HEK293 (cell line): ENCODE data around the gene TOMM34.

ENCODE experiments used
- CTCF ChIA-PET: fragments of 350-600 bp; formaldehyde crosslinking; extraction: SDS; loops from one replicate; lab custom pipeline; 2021; ENCODE audit warnings: antibody characterized with exemption; lab: Yijun Ruan, JAX
- POLR2A ChIA-PET: fragments of 300-600 bp; formaldehyde crosslinking; extraction: SDS; loops from one replicate; lab custom pipeline; 2020; ENCODE audit warnings: antibody characterized with exemption, inconsistent platforms; lab: Yijun Ruan, JAX
- H3K27ac ChIP-seq: fragments of 200-500 bp; sonication (Bioruptor generic); 2 replicates; pipeline ENCODE4 v1.5.1; 2014; ENCODE audit warnings: low read depth, low read length, control low read depth, inconsistent platforms; ENCODE audit errors: extremely low read depth
- H3K36me3 ChIP-seq, 2 experiments: fragments of 200-500 bp in 1 of 2; sonication (Bioruptor generic) in 1 of 2; 1 replicate in 1 of 2; 2 replicates in 1 of 2; pipeline ENCODE4 v1.5.1; 2014 to 2017; ENCODE audit warnings: inconsistent platforms in 2 of 2, low read length in 2 of 2; ENCODE audit not compliant: control insufficient read depth in 2 of 2, insufficient read depth in 1 of 2
- H3K4me1 ChIP-seq: fragments of 200-500 bp; sonication (Bioruptor generic); 2 replicates; pipeline ENCODE4 v1.5.1; 2014; ENCODE audit warnings: mild to moderate bottlenecking, low read length, inconsistent platforms; ENCODE audit not compliant: control insufficient read depth, insufficient read depth
- H3K4me3 ChIP-seq: 2 replicates; pipeline ENCODE4 v1.5.1; 2011; ENCODE audit warnings: low read depth, mild to moderate bottlenecking, control low read depth, low read length, moderate library complexity
- H3K9me3 ChIP-seq: fragments of 200-500 bp; sonication (Bioruptor generic); 2 replicates; pipeline ENCODE4 v1.5.1; 2014; ENCODE audit warnings: low read depth, low read length, inconsistent platforms; ENCODE audit not compliant: control insufficient read depth, insufficient read depth
- BCL11B ChIP-seq: fragments of 450-650 bp; formaldehyde crosslinking; IDR thresholded peaks from 2 replicates; pipeline ENCODE4 v1.5.1; 2016; ENCODE audit warnings: low read depth, missing biosample characterization, missing genetic modification characterization
- GLIS1 ChIP-seq: fragments of 450-650 bp; formaldehyde crosslinking; IDR thresholded peaks from 2 replicates; pipeline ENCODE4 v1.5.1; 2016; ENCODE audit warnings: missing biosample characterization, missing genetic modification characterization
- KLF10 ChIP-seq: fragments of 450-650 bp; IDR thresholded peaks from 2 replicates; pipeline ENCODE4 v1.5.1; 2018; ENCODE audit warnings: missing biosample characterization, mild to moderate bottlenecking, missing genetic modification characterization
- KLF7 ChIP-seq: fragments of 450-650 bp; formaldehyde crosslinking; IDR thresholded peaks from 2 replicates; pipeline ENCODE4 v1.5.1; 2016; ENCODE audit warnings: missing biosample characterization, missing genetic modification characterization, borderline replicate concordance
- KLF8 ChIP-seq: fragments of 450-650 bp; formaldehyde crosslinking; IDR thresholded peaks from 2 replicates; pipeline ENCODE4 v1.5.1; 2016; ENCODE audit warnings: missing biosample characterization, missing genetic modification characterization
- OVOL3 ChIP-seq: fragments of 450-650 bp; formaldehyde crosslinking; IDR thresholded peaks from 2 replicates; pipeline ENCODE4 v1.5.1; 2016; ENCODE audit warnings: missing biosample characterization, missing genetic modification characterization
- SCRT1 ChIP-seq: fragments of 450-650 bp; formaldehyde crosslinking; IDR thresholded peaks from 2 replicates; pipeline ENCODE4 v1.5.1; 2016; ENCODE audit warnings: missing biosample characterization, missing genetic modification characterization, borderline replicate concordance
- WT1 ChIP-seq: fragments of 450-650 bp; formaldehyde crosslinking; IDR thresholded peaks from 2 replicates; pipeline ENCODE4 v1.5.1; 2016; ENCODE audit warnings: missing biosample characterization, missing genetic modification characterization
- ZBTB17 ChIP-seq: fragments of 450-650 bp; formaldehyde crosslinking; IDR thresholded peaks from 2 replicates; pipeline ENCODE4 v1.5.1; 2016; ENCODE audit warnings: missing biosample characterization, missing genetic modification characterization
- ZFP37 ChIP-seq: fragments of 450-650 bp; formaldehyde crosslinking; IDR thresholded peaks from 2 replicates; pipeline ENCODE4 v1.5.1; 2016; ENCODE audit warnings: missing biosample characterization, missing genetic modification characterization
- ZFP41 ChIP-seq: fragments of 450-650 bp; formaldehyde crosslinking; IDR thresholded peaks from 2 replicates; pipeline ENCODE4 v1.5.1; 2016; ENCODE audit warnings: missing biosample characterization, missing genetic modification characterization, borderline replicate concordance
- ZIC2 ChIP-seq: fragments of 450-650 bp; formaldehyde crosslinking; IDR thresholded peaks from 2 replicates; pipeline ENCODE4 v1.5.1; 2016; ENCODE audit warnings: missing biosample characterization, missing genetic modification characterization
- ZNF121 ChIP-seq: fragments of 450-650 bp; formaldehyde crosslinking; IDR thresholded peaks from 2 replicates; pipeline ENCODE4 v1.5.1; 2016; ENCODE audit warnings: missing biosample characterization, missing genetic modification characterization
- ZNF24 ChIP-seq: fragments of 450-650 bp; formaldehyde crosslinking; IDR thresholded peaks from 2 replicates; pipeline ENCODE4 v1.5.1; 2016; ENCODE audit warnings: missing biosample characterization, missing genetic modification characterization
- ZNF274 ChIP-seq, 2 experiments: fragments of 200-500 bp in 1 of 2; fragments of 450-650 bp in 1 of 2; sonication (Bioruptor generic) in 1 of 2; formaldehyde crosslinking in 1 of 2; IDR thresholded peaks; 2 replicates each; pipeline versions ENCODE4 v1.5.1 to v1.6.1; 2014 to 2016; ENCODE audit warnings: borderline replicate concordance in 1 of 2, inconsistent platforms in 1 of 2, low read length in 1 of 2, missing biosample characterization in 1 of 2, missing genetic modification characterization in 1 of 2
- ZNF302 ChIP-seq: fragments of 450-650 bp; formaldehyde crosslinking; IDR thresholded peaks from 2 replicates; pipeline ENCODE4 v1.5.1; 2016; ENCODE audit warnings: missing biosample characterization, missing genetic modification characterization, low read depth
- ZNF324 ChIP-seq: fragments of 450-650 bp; formaldehyde crosslinking; IDR thresholded peaks from 2 replicates; pipeline ENCODE4 v1.5.1; 2016; ENCODE audit warnings: missing biosample characterization, missing genetic modification characterization
- ZNF391 ChIP-seq: fragments of 450-650 bp; formaldehyde crosslinking; IDR thresholded peaks from 2 replicates; pipeline ENCODE4 v1.5.1; 2016; ENCODE audit warnings: low read depth, missing biosample characterization, missing genetic modification characterization, borderline replicate concordance
- ZNF394 ChIP-seq: fragments of 450-650 bp; formaldehyde crosslinking; IDR thresholded peaks from 2 replicates; pipeline ENCODE4 v1.5.1; 2016; ENCODE audit warnings: missing biosample characterization, missing genetic modification characterization, mild to moderate bottlenecking, moderate library complexity, borderline replicate concordance
- ZNF555 ChIP-seq: fragments of 450-650 bp; formaldehyde crosslinking; conservative IDR thresholded peaks from 2 replicates; pipeline ENCODE4 v1.5.1; 2017; ENCODE audit warnings: missing biosample characterization, mild to moderate bottlenecking, missing genetic modification characterization, inconsistent platforms
- ZNF600 ChIP-seq: fragments of 450-650 bp; formaldehyde crosslinking; IDR thresholded peaks from 2 replicates; pipeline ENCODE4 v1.5.1; 2016; ENCODE audit warnings: missing biosample characterization, missing genetic modification characterization
- ZNF629 ChIP-seq: fragments of 450-650 bp; formaldehyde crosslinking; IDR thresholded peaks from 2 replicates; pipeline ENCODE4 v1.5.1; 2017; ENCODE audit warnings: missing biosample characterization, missing genetic modification characterization
- ZNF76 ChIP-seq: fragments of 450-650 bp; formaldehyde crosslinking; IDR thresholded peaks from 2 replicates; pipeline ENCODE4; 2016; ENCODE audit warnings: low read depth, missing biosample characterization, missing genetic modification characterization, borderline replicate concordance
- ZSCAN23 ChIP-seq: fragments of 450-650 bp; formaldehyde crosslinking; IDR thresholded peaks from 2 replicates; pipeline ENCODE4 v1.5.1; 2016; ENCODE audit warnings: missing biosample characterization, missing genetic modification characterization
- TF ChIP-seq, protein P1 (sequence below): fragments of 450-650 bp; formaldehyde crosslinking; IDR thresholded peaks from 2 replicates; pipeline ENCODE4 v1.5.1; 2016; ENCODE audit warnings: missing biosample characterization, missing genetic modification characterization
- TF ChIP-seq, protein P2 (sequence below): fragments of 450-650 bp; formaldehyde crosslinking; conservative IDR thresholded peaks from 2 replicates; pipeline ENCODE4 v1.5.1; 2016; ENCODE audit warnings: low read depth, missing biosample characterization, missing genetic modification characterization

The TOMM34 gene

DNA sequence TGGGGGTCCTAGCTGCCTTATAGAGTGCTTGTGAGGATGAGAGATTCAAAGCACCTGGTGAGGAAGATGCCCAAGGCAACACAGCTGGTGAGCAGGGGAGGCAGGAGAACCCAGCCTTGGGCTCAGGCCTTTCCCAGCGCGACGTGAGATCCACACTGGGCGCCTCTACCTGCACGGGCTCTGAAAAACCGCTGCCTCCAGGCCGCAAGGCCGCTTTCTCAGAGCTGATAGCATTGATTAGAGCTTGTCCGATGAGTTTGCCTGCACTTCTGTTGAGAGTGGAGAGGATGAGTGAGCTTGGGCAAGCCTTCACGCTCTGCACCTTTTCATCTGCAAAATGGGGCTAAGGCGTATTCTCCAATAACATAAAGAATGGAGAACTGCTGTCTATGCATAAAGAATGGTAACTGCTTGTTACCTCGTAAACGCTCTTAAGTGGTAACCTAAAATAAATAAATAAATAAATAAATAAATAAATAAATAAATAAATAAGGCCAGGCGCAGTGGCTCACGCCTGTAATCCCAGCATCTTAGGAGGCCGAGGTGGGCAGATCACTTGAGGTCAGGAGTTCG lies 49.4 kb downstream of the TOMM34 start (continued):
- TF ChIP-seq ZFP37 (tag by site-specific recombination) (no peak), ZNF302 (tag by site-specific recombination) (no peak), ZNF394 (tag by site-specific recombination) (peak; percentile 83)

DNA sequence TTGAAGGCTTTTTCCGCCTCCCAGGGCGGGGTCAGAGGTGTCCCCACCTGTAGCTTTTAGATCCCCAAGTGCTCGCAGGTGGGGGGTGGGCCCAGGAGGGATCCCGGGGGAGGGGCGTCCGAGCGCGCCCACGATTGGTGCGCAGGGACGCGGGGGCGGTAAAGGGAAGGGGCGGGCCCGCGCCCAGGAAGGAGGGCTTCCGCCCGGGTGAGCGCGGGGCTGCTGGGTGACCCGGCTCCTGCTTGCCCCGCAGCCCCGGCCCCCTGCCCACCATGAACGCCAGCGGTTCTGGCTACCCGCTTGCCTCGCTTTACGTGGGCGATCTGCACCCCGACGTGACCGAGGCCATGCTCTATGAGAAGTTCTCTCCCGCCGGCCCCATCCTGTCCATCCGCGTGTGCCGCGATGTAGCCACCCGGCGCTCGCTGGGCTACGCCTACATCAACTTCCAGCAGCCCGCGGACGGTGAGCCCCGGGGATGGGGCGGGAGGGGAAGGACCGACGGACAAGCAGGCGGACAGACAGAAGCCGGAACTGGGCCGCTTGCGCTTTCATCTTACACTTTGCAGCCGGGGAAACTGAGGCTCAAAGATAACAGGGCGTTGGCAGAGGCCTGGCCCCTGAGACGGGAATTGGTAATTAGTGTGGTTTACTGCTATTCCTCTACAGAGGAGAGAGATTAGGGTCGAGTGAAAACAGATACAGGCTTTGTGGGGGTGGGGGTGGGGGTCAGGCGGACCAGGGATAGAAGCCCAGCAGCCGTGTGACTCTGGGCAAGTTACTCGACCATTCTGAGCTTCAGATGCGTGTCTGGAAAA lies 50.1 kb downstream of the TOMM34 start, which contains the start of gene PABPC1L:
PABPC1L (plus strand) TSS at position 189 of the 818 bp plus-strand sequence; CDS start at position 273, 84 bp downstream.
- Histone ChIP-seq H3K27ac (no peak within 1 kb of the TSS; the same call in 1 of the 2 replicates), H3K4me3 (peak within 1 kb of the TSS; percentile 84), H3K36me3 (peaks cover 8 to 69% of the 10 kb centered on the region in 2 experiments), H3K9me3 (no peaks in the 10 kb centered on the region), H3K4me1 (no peaks in the 10 kb centered on the region)
- CTCF ChIA-PET: interaction anchor here (0.7 to 1.1 kb wide), 3 partner anchors 69 to 201 kb away, joined by 3 to 7 read pairs (median 3); no protein-coding TSS in a partner anchor
- POLR2A ChIA-PET: interaction anchor here (0.6 to 1.9 kb wide), 8 partner anchors 17 to 482 kb away, joined by 3 to 9 read pairs (median 3); partner anchors contain the start of gene YWHAB
- TF ChIP-seq ZNF121 (no peak), ZNF391 (tag by site-specific recombination) (peak; percentile 54; the same call in 1 of the 2 replicates), ZNF76 (tag by site-specific recombination) (peak; percentile 69; the same call in 1 of the 2 replicates), ZSCAN23 (tag by site-specific recombination) (0 out of 2 replicates have a peak, but pooled peaks have one; percentile 49), KLF7 (tag by site-specific recombination) (peak; percentile 26; the same call in 1 of the 2 replicates), ZNF274 (IDR thresholded peaks at IDR 0.05; ENCODE audit: low read length) (no peak), ZNF274 (tag by site-specific recombination; IDR thresholded peaks at IDR 0.05; ENCODE audit: borderline replicate concordance) (no peak), ZNF555 (tag by site-specific recombination) (no peak), ZBTB17 (tag by site-specific recombination) (peak; percentile 18; the same call in 1 of the 2 replicates), GLIS1 (tag by site-specific recombination) (peak; percentile 94), BCL11B (tag by site-specific recombination) (no peak), ZIC2 (tag by site-specific recombination) (peak; percentile 54), KLF10 (tag by site-specific recombination) (peak; percentile 80), SCRT1 (tag by site-specific recombination) (peak; percentile 96), KLF8 (tag by site-specific recombination) (peak; percentile 86; the same call in 1 of the 2 replicates), ZNF24 (0 out of 2 replicates have a peak, but pooled peaks have one; percentile 31), WT1 (peak; percentile 46), ZFP41 (tag by site-specific recombination) (no peak), ZNF324 (tag by site-specific recombination) (no peak), ZNF629 (tag by site-specific recombination) (peak; percentile 57), OVOL3 (tag by site-specific recombination) (no peak), ZNF600 (peak; percentile 60)
- TF ChIP-seq, protein P1, sequence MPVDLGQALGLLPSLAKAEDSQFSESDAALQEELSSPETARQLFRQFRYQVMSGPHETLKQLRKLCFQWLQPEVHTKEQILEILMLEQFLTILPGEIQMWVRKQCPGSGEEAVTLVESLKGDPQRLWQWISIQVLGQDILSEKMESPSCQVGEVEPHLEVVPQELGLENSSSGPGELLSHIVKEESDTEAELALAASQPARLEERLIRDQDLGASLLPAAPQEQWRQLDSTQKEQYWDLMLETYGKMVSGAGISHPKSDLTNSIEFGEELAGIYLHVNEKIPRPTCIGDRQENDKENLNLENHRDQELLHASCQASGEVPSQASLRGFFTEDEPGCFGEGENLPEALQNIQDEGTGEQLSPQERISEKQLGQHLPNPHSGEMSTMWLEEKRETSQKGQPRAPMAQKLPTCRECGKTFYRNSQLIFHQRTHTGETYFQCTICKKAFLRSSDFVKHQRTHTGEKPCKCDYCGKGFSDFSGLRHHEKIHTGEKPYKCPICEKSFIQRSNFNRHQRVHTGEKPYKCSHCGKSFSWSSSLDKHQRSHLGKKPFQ (tag by site-specific recombination): no peak
- TF ChIP-seq, protein P2, sequence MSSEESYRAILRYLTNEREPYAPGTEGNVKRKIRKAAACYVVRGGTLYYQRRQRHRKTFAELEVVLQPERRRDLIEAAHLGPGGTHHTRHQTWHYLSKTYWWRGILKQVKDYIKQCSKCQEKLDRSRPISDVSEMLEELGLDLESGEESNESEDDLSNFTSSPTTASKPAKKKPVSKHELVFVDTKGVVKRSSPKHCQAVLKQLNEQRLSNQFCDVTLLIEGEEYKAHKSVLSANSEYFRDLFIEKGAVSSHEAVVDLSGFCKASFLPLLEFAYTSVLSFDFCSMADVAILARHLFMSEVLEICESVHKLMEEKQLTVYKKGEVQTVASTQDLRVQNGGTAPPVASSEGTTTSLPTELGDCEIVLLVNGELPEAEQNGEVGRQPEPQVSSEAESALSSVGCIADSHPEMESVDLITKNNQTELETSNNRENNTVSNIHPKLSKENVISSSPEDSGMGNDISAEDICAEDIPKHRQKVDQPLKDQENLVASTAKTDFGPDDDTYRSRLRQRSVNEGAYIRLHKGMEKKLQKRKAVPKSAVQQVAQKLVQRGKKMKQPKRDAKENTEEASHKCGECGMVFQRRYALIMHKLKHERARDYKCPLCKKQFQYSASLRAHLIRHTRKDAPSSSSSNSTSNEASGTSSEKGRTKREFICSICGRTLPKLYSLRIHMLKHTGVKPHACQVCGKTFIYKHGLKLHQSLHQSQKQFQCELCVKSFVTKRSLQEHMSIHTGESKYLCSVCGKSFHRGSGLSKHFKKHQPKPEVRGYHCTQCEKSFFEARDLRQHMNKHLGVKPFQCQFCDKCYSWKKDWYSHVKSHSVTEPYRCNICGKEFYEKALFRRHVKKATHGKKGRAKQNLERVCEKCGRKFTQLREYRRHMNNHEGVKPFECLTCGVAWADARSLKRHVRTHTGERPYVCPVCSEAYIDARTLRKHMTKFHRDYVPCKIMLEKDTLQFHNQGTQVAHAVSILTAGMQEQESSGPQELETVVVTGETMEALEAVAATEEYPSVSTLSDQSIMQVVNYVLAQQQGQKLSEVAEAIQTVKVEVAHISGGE: peak; percentile 91
